Limb (tissue), 2 donors: ENCODE measurements around the gene NKPD1.

Source experiments
- DNase-seq, 2 donors: peaks; one replicate each; pipeline ENCODE4 v3.0.0-alpha.2; 2016; ENCODE audit errors: extremely low spot score in 2 of 2

NKPD1 gene, protein sequence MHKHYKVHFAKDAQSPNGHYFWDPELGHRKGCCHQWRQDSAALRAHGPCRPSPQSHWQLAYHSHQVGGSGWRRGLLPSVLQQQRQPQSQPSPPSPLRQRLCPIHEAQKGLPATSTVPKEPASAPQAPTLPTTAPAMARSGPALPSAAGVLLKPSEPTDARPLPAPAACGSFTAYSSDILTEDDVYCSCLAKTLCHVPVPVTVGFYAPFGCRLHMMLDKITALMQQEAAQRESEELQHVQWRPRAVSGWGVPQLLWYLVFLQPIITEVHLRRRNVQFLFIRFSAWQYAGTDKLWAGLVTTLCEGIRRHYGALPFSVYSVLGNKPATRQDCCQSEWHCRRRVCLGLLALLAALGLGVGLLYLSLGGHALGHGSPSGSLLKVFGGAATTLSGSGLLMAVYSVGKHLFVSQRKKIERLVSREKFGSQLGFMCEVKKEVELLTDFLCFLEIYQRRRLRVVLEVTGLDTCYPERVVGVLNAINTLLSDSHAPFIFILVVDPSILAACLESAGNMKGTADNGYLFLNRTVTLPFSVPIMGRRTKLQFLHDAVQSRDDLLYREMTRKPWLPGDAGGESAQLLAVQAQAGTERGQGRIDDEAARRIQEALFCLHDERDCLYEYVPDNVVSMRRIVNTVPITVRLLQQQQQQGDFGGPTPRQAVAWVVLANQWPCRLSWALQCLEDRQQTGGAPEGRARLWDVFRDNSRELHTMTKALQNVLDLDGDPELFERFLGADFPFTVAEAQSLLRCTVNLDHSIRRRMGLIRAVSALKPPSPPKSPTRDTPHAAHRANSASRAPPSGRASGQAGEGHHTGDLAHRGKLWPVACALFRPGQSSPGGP

DNA sequence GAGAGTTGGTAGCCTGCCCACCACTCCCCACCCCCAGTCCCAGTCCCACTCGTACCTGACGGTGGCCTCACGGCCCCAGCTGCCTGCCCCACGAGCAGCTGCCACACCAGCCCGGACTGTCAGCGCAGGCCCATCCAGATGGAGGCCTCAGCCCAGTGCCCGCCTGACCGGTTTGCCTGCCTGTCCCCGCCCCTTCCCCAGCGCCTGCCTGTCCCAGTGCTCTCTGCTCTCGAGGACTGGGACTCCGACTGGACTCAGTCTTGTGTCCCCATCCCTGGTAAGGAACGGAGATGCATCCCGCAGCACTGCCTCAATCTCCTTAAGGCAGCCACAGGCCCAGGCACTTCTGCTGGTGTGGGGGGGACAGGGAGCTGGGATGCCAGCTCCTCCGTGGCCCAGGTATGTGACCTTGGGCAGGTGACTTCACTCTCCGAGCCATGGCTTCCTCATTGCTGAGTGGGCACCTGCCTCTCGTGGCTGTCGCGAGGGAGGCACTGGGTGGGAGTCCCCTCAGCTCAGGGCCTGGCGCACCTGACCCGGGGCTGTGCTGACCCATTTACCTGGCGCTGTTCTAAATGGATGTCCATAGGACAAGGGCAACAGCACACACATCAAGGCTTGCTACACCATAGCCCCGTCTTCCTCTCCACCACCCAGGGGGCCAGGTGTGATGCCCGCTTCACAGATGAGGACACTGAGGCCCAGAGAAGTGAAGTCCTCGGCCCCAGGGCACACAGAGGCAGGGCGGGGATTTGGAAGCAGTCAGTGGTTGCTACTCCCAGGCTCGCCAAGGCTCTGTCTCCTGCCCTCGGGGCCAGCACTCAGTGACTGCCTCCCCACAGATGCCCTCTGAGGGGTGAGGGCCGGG is at the start of gene NKPD1:
Gene NKPD1 (minus strand): TSS at position 113 of the 868 bp plus-strand sequence. CDS start 832 bp downstream, outside the sequence.
- peak in 1 of 2 donors; percentile 26 for DNase-seq

DNA sequence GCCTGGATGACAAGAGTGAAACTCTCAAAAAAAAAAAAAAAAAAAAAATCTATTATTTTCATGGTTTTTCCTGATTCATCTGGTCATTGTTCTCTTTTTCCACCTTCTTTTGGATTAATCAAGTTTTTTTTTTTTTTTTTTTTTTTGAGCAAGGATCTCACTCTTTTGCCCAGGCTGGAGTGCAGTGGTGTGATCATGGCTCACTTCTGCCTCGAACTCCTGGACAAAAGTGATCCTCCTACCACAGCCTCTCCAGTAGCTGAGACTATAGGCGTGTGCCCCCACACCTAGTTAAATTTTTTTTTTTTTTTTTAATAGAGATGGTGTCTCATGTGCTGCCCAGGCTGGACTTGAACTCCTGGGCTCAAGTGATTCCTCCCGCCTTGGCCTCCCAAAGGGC is 45.5 kb upstream of the NKPD1 start:
- no peak for DNase-seq

DNA sequence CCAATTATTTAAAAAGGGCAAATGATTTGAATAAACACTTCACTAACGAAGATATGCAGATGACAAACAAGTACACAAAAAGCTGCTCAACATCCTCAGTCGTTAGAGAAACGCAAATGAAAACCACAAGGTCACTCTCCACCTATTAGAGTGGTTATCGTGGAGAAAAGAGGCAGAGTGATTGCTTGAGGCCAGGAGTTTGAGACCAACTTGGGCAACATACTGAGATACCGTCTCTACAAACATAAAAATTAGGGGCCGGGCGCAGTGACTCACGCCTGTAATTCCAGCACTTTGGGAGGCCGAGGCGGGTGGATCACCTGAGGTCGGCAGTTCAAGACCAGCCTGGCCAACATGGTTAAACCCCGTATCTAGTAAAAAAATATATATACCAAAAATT is 45.0 kb upstream of the NKPD1 start:
- DNase-seq, result no peak

DNA sequence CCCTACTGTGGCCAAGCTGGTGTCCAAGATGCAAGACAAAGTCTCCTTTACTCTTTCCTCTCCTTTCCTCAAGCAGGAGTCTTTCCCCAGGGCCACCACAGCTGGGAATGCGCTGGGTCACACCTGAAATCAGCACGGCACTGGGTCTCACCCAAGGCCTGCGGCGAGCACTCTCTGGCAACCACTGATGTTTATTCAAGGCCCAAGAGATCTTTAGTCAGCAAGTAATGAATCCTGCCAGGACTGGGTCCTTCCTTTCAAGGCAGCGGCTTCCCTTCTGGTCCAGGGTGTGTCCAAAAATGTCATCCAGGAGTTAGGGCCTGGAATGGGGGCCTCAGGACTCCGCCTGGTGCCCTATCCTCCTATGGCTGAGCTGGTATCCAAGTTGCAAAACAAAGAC is 41.9 kb upstream of the NKPD1 start:
- no peak for DNase-seq

DNA sequence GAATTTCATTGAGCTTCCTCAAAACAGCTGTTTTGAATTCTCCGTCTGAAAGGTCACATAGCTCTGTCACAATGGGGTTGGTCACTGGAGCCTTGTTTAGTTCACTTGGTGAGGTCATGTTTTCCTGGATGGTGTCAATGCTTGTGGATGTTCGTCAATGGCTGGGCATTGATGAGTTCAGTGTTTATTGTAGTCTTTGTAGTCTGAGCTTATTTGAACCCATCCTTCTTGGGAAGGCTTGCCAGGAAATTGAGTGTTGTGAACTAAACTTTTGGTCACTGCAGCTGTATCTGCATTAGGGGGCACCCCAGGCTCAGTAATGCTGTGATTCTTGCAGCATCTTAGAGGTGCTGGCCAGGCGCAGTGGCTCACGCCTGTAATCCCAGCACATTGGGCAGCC is 39.8 kb upstream of the NKPD1 start:
- DNase-seq, result peak in 1 of 2 donors; percentile 41

DNA sequence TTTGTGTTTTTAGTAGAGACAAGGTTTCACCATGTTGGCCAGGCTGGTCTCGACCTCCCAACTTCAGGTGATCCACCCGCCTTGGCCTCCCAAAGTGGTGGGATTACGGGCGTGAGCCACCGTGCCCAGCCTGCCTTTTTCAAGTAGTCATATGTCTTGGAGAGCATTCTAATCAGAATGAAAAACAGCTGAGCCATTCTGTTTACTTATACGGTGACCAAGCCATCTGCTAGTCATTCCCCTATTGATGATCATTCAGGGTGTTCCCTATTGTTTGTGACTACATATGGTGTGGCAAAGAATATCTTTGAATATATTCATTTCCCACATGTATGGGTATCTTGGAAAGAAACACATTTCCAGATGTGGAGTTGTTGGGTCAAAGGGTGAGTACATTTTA is 35.0 kb upstream of the NKPD1 start:
- DNase-seq, result no peak

DNA sequence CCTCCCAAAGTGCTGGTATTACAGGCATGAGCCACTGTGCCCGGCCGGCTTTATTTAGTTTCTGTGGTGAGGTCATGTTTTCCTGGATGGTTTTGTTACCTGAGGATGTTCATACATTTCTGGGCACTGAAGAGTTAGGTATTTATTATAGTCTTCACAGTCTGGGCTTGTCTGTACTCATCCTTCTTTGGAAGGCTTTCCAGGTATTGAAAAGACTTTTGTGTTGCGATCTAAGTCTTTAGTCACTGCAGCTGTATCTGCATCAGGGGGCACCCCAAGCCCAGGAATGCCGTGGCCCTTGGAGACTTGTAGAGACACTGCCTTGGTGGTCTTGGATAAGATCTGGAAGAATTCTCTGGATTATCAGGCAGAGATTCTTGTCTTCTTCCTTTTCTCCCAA is 30.6 kb upstream of the NKPD1 start:
- no peak for DNase-seq

DNA sequence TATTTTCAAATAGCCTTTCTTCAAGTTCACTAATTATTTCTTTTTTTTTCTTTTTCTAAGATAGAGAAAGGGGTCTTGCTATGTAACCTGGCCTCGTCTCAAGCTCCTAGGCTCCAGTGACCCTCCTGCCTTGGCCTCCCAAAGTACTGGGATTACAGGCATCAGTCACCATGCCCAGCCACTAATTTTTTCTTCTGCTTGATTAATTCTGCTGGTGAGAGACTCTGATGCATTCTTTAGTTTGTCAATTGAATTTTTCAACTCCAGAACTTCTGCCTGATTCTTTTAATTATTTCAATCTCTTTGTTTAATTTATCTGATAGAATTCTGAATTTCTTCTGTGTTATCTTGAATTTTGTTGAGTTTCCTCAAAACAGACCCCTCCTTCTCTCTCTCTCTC is 29.2 kb upstream of the NKPD1 start:
- no peak for DNase-seq

DNA sequence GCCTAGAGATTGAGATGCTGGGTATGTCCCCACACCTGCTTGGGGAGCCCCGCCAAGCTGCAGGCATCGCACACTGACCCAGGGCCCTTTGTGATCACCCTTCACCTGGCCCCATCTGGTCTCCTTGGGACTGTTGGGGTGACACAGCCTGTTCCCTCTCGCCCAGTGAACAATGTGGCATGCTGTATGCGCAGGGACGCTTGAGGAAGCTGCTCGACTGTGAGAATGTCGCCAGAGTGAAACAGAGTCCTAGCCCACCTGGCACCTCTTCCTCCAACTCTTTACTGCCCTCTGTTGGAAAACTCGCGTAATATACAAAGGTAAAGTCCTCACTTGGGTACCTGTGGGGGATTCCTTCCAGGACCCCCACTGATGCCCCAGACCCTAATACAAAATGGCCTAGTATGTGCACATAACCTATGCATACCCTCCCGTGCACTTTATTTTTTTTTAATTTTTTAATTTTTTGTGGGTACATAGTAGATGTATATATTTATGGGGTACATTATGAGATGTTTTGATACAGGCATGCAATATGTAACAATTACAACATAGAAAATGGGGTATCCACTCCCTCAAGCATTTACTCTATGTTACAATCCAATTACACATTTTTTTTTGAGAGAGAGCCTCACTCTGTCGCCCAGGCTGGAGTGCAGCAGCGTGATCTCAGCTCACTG is 26.8 kb upstream of the NKPD1 start:
- no peak for DNase-seq

DNA sequence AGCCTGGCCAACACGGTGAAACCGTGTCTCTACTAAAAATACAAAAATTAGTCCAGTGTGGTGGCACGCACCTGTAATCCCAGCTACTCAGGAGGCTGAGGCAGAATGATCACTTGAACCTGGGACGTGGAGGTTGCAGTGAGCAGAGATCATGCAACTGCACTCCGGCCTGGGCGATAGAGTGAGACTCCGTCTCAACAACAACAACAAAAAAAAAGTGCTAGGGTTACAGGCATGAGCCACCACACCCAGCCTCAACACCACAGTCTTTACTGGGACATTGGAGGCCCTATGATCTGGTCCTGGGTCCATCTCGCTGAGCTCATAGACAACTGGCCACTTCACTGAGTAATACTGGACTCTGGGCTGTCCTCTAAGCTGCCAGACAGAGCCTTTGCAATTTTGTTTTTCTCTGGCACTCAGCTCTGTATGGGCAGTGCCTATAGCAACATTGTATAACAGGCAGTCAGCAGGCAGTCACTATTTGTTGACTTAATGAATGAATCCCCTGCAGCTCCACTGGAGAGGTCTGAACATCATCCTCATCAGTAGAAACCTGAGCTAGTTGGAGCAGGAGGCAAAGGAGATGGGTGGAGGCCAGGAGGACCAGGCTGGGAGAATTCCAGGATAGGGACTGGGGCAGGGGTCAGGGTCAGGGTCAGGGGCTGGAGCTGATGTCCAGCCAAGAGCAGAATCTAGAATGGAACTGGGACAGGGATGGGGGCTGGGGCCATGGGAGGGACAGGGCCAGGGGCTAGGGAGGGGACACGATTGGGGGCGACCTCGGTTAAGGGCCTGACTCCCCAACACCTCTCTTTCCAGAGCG is 25.9 kb upstream of the NKPD1 start:
- no peak for DNase-seq

DNA sequence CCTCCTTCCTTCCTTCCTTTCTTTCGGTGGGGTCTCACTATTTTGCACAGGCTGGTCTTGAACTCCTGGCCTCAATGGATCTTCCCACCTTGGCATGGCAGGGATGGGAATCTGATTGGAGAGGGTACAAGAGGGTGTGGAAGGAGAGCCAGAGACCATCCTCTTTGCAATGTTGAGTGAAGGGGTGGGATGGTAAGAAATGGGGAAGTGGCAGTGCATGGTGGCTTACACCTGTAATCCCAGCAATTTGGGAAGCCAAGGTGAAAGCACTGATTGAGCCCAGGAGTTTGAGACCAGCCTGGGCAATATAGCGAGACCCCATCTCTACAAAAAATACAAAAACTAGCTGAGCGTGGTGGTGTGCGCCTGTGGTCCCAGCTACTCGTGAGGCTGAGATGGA is 23.3 kb upstream of the NKPD1 start:
- no peak for DNase-seq

DNA sequence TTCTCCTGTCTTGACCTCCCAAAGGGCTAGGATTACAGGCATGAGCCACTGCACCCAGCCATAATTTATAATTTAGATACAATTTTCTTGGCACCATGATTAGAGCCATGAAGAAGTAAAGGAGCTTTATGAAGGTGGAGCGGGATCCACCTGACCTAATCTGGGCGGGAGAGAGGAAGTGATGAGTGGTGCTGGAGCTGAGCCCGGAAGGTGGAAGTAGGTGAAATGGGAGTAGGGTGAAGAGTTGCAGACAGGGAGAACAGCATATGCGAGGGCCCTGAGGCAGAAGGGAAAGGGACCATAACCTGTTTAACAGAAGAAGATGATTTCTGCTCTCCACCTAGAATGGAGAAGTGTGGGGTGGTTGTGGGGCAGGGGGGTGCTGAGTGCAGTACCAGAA is 22.0 kb upstream of the NKPD1 start:
- DNase-seq, result no peak

DNA sequence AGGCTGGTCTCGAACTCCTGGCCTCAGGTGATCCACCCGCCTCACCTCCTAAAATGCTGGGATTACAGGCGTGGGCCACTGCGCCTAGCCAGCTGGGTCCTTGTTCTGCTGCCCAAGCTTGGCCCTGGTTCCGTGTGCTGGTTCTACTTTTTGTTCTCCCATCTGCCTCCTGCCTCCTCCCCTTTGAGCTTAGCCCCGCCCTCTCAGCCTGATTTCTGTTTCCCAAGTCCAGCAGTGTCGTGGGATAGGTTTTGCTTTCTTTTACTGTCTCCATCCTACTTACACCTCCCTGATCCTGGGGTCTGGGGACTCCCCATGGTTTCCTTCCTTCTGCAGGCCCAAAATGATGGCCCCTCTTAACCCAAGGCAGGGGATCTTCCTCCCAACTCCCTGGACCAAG is 20.2 kb upstream of the NKPD1 start:
- no peak for DNase-seq

DNA sequence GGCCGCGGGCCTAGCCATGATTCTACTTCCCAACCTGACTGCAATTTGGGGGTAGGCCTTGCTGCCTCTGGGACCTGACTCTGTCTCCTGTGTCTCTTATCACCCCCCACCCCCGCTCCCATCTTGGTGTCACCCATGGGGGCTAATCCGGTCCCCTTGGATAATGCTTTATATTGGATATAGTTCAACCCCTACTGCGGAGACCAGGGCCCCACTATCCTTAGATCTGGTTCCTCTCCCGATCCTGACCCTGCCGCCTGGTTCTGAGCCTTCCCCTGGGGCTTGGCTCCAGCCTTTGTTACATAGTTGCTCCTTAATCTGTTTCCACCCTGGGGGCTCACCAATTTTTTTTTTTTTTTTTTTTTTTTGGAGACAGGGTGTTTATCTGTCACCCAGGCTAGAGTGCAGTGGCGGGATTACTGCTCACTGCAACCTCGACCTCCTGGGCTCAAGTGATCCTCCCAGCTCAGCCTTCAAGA is 19.1 kb upstream of the NKPD1 start:
- no peak for DNase-seq

DNA sequence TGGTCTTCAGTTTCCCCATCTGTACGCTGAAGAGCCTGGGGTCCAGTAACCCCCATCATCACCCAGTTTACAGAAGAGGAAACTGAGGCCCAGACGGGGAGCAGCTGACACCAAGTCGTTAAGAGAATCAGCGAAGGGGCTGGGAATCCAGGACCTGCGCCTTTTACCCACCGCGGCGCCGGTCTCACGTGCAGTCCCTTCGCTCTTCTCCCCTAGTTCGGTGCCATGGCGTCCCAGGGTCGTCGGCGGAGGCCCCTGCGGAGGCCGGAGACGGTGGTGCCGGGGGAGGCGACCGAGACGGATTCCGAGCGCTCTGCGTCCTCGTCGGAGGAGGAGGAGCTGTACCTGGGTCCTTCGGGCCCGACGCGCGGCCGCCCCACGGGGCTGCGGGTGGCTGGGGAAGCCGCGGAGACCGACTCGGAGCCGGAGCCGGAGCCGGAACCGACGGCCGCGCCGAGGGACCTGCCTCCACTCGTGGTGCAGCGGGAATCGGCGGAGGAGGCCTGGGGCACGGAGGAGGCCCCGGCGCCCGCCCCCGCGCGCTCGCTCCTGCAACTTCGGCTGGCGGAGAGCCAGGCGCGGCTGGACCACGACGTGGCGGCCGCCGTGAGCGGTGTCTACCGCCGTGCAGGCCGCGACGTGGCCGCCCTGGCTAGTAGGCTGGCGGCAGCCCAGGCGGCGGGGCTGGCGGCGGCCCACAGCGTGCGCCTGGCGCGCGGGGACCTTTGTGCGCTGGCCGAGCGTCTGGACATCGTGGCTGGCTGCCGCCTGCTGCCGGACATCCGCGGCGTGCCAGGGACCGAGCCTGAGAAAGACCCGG is 18.5 kb upstream of the NKPD1 start:
- DNase-seq, result no peak

DNA sequence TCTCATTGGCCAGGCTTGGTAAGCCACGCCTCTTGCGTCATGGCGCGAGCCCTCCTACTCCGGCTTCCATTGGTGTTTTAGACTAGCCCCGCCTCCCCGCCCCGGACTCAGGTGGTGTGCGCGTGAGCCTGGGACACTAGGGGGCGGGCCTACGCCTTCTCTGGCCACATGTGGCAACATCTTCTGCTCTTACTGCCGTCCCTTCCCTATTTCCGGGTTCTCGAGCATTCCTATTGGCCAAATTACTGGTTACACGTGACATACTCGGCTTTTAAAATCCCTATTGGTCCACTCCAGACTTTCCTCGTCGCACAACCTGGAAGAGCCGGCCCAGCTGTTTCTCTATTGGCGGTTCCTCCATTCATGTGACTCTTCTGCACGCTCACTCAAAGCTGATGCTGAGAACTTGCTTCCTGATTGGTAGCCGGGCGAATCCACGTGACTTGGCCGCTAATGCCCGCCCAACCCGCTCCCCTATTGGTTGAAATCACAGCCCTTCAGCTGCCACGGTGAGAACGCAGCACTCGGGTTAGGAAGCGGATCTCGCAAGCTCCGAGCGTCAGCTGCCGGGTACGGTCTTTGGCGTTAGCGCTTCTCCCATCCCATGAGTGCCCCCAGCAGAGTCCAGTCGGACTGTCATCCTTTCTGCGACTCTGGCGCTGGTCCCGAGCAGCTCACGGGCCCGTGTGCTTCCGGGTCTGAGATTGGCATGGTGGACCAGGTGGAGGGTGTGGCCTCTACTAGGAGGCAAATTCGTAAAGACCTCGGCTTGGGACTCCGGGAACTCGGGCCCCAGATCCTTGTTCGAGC is 17.7 kb upstream of the NKPD1 start, which contains the start of gene BLOC1S3:
Gene BLOC1S3 (plus strand): TSS at position 523 of the 810 bp plus-strand sequence. CDS start 513 bp downstream, outside the sequence.
- peak; percentile 100 for DNase-seq

DNA sequence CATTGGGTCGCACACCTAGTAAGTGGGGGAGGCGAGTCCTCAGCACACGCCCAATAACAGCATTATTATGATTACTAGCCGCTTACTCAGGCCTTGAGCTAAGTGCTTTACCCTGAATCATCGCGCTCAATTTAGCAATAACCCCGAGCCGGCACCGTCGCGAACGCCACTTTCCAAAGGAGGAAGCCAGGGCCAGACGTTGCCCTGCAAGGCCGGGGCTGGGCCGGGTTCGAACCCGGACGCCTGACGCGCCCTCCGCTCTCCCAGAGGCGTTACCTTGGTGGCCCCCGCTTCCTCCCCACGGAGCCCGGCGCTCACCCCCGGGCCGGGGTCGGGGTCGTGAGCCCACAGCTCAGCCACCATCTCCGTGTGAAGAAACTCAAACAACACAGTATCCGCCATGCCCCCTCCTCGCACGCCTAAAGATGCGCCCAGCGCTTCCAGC is 17.1 kb upstream of the NKPD1 start, which contains the start of gene TRAPPC6A:
Gene TRAPPC6A (minus strand): TSS at position 421 of the 445 bp plus-strand sequence. CDS start 19 bp downstream, at position 402.
- no peak for DNase-seq
